Measurements from ENCODE around the gene GLIPR2.
"Not testable (repeated sequence)": the region's sequence is repeated elsewhere in the genome, so short reads cannot be mapped to it uniquely, and the experiment has no call there.

Gene GLIPR2

DNA sequence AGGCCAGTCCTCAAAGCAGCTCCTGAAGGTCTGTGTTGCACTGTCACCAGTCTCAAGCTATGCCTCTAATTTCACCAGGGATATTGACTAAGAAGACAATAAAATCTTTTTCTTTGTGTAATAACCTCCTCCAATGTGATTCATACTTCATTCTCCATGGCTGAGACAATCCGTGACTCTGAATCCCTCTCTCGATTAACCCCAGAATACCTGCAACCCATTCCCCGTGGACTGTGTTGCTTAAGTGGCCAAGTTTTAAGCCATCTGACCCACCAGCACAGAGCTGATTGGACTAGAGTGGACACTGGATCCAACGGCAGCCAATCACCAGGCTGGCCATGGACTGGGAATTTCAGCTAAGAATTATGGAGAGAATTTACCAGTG, 27.2 kb downstream of the GLIPR2 start:
- DNase-seq (ENCODE audit: low spot score), result no peak

DNA sequence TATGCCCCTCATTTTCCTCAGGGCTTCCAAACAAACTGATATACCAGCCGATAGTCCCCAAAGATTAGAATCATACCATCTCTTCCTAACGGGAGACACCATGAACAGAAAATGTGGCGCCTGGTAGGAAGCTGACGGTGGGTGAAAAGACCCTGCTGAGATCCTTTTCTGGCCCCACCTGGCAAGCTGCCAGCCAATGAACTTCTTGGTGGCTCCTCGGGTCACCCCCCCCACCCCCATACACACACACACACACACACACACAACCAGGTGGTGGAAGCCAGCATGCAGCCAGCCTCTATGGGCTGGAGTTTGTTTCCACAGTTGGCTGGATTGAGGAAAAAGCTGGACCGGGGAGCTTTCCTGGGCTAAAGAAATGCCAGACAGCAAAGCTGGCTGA, 27.8 kb downstream of the GLIPR2 start:
- DNase-seq (ENCODE audit: low spot score), result no peak

DNA sequence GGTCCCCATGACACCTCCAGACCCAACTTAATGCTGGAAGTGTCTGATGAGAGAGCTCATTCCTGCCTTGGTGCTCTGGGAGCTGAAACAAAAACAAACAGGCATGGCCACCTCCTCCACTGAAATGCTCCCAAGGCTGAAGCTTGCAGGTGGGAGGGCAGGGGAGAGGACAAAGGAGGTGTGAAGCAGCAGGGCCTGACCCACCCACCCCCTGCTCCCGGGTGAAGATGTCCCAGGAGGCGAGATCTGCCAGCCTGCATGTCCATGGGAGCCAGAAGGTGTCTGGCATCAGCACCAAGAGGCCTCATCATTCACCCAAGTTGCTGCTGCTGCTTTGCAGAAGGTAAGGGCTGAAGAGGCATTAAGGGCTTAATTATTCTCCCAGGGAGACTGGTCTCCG, 28.5 kb downstream of the GLIPR2 start:
- no peak for DNase-seq (ENCODE audit: low spot score)

DNA sequence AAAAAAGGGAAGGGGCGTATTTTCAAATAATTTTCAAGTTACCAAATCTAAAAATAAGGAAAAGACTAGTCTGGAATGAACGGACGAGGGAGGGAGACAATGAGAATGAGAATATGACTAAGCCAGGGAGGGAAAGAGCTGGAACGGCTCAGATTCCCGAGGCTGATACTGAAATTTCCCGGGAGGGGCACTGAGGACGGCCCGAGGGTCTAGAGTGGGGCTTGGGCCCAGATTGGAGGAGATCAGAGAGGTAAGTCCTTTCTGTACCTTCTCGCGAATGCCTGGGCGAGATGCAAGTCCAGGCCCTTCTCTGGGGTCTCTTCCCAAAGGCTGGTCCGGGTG, 29.3 kb downstream of the GLIPR2 start:
- peak; percentile 69 for DNase-seq (ENCODE audit: low spot score)

DNA sequence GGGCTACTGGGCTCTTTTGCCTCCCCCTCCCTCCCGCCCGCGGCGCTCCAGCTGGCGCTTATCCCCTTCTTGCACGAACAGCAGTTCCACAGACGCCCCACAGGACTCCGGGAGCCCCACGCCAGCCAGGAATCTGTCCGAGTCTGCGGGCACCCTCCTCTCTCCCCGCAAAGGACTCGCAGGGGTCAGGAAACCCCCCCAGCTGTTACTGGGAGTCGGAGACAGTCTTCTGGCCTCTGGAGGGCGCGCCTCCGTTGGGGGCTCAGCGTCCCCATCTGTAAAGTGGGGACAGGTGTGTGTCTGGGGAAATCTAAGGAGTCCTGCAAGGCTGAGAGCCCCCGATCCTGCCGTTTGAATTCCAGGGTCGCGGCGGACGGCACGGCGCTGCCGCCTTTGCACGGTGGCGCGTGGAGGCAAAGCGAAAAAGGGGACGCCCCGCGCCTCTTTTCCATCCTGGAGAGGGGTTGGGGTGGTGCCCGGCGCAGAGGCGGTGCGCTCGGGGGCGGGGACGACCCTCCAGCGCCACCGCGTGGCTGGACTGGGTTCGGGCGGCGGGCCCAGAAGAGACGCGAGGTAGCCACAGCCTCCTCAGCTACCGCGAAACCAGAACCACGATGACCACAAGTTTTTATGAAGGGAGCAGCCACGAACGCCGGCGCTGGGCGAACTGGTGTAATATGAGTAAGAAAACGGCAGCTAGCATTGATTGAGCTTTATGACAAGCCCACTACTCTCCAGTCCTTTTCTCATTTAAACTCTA, 29.8 kb downstream of the GLIPR2 start:
- DNase-seq (ENCODE audit: low spot score), result peak; percentile 90

DNA sequence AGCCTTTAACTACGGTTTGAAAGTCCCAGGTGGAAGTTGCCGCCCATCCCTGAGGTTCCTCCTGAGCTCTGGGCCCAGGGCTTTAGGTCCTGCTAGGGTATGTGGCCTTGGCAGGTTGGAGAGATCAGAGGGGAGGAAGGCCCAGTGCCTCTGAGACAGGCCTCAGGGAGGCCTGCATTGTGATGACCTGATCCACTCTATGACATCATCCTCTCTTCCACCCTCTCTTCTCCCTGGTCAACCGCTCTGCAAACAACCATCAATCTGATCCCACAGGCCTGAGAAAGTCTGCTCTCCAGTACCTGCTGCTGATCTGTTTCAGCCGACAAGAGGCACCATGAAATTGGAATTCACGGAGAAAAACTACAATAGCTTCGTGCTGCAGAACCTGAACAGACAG, 32.6 kb downstream of the GLIPR2 start, which contains the start of gene CCIN:
TSS of gene CCIN (plus strand) at position 223 of the 400 bp plus-strand sequence. CDS start at position 338, 115 bp downstream.
- no peak for DNase-seq (ENCODE audit: low spot score)

DNA sequence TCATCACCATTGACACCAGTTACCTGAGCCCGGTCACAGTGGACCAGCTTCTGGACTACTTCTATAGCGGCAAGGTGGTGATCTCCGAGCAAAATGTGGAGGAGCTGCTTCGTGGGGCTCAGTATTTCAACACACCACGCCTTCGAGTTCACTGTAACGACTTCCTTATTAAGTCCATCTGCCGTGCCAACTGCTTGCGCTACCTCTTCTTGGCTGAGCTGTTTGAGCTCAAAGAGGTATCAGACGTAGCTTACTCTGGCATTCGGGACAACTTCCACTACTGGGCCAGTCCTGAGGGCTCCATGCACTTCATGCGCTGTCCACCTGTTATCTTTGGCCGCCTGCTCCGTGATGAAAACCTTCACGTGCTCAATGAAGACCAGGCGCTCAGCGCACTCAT, 33.2 kb downstream of the GLIPR2 start:
- no peak for DNase-seq (ENCODE audit: low spot score)

DNA sequence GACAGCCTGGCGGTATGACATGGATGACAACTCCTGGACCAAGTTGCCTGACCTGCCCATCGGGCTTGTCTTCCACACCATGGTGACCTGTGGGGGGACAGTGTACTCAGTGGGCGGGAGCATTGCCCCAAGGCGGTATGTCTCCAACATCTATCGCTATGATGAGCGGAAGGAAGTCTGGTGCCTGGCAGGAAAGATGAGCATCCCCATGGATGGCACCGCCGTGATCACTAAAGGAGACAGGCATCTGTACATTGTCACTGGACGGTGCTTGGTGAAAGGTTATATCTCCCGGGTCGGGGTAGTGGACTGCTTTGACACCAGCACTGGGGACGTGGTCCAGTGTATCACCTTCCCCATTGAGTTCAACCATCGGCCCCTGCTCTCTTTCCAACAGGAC, 34.0 kb downstream of the GLIPR2 start:
- no peak for DNase-seq (ENCODE audit: low spot score)

DNA sequence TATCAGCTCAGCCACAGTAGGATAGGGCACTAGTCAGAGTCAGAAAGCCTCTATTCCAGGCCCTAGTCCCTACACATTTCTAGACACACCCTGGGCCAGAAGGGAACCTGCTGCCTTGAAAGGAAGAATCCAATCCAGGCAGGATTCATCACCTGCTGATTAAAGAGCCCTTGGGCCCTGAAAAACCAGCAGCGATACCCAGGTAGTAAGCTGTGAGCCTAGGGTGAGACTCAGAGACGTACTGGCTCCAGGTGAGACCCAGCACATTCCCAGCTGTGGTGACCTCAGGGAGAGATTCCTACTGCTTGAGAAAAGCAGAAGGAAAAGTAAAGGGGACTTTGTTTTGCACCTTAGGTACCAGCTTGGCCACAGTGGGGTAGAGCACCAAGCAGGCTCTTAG, 37.3 kb downstream of the GLIPR2 start:
- no peak for DNase-seq (ENCODE audit: low spot score)

DNA sequence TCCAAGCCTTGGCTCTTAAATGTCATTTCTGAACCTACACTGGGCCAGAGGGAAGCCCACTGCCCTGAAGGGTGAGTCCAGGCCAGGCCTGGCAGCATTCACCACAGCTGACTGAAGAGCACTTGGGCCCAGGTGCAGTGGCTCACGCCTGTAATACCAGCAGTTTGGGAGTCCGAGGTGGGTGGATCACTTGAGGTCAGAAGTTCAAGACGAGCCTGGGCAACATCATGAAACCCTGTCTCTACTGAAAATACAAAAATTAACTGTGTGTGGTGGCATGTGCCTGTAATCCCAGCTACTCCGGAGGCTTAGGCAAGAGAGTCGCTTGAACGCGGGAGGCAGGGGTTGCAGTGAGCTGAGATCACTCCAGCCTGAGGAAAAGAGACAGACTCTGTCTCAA, 37.7 kb downstream of the GLIPR2 start:
- DNase-seq (ENCODE audit: low spot score), result no peak

DNA sequence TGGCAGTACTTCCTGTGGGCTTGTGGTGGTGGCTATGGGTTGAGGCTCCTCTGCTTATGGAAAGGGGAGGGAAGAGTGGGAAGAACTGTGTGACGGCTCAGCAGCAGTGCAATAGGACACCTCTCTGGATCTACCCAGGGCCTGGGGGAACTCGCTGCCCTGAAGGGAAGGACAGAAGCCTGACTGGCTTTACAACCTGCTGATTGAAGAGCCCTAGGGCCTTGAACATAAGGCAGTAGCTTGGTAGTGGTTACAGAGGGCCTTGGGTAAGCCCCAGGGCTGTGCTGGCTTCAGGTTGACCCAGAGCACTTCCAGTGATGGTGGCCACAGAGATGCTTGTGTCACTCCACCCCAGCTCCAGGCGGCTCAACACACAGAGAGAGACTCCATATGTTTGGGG, 38.2 kb downstream of the GLIPR2 start:
- DNase-seq (ENCODE audit: low spot score), result no peak

DNA sequence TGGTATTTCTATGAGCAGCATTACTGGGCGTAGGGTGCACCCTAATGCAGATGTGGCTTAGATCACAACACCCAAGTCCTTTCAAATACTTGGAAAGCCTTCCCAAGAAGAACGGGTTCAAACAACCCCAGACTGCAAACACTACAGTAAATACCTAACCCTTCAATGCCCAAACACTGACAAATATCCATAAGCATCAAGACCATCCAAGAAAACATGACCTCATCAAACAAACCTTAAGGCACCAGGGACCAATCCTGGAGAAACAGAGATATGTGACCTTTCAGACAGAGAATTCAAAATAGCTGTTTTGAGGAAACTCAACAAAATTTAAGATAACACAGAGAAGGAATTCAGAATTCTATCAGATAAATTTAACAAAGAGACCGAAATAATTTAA, 38.7 kb downstream of the GLIPR2 start:
- DNase-seq (ENCODE audit: low spot score), result not testable (repeated sequence)

DNA sequence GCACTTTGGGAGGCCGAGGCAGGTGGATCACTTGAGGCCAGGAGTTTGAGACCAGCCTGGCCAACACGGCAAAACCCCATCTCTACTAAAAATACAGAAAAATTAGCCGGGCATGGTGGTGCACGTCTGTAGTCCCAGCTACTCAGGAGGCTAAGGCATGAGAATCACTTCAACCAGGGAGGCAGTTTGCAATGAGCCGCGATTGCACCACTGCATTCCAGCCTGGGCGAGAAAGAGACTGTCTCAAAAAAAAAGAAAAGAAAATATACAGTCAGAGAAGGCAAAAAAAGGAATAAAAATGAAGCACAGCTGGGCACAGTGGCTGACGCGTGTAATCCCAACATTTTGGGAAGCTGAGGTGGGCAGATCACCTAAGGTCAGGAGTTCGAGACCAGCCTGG, 40.0 kb downstream of the GLIPR2 start:
- DNase-seq (ENCODE audit: low spot score), result not testable (repeated sequence)

DNA sequence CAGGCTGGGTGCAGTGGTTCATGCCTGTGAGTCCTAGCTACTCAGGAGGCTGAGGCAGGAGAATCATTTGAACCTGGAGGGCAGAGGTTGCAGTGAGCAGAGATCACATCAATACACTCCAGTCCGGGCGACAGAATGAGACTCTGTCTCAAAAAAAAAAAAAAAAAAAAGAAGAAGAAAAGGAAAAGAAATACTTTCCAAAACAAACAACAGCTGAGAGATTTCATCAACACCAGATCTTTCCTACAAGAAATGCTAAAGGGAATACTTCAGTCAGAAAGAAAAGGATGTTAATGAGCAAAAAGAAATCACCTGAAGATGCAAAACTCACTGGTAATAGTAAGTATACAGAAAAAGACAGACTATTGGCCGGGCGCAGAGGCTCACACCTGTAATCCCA, 41.0 kb downstream of the GLIPR2 start:
- DNase-seq (ENCODE audit: low spot score), result no peak

DNA sequence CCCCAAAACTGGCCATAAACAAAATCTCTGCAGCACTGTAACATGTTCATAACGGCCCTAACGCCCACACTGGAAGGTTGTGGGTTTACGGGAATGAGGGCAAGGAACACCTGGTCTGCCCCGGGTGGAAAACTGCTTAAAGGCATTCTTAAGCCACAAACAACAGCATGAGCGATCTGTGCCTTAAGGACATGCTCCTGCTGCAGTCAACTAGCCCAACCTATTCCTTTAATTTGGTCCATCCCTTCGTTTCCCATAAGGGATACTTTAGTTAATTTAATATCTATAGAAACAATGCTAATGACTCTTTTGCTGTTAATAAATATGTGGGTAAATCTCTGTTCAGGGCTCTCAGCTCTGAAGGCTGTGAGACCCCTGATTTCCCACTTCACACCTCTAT, 43.7 kb downstream of the GLIPR2 start:
- DNase-seq (ENCODE audit: low spot score), result not testable (repeated sequence)

DNA sequence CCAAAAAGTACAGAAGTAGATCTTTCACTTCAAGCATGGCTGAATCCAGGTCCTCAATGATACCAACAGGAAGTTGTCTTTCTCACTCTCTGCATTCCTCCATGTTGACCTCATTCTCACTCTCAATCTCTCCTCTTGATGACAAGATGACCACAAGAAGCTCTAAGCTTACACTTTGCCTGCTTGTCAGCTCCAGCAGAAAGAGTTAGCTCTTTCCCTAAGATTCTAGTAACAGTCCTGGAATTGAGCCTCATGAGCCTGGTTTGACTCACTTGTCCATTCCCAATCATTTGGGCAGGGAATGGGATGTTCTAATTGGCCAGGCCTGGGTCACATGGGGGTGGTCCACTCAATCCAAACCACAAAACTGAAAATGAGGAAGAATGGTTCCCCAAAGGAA, 50.9 kb downstream of the GLIPR2 start:
- DNase-seq (ENCODE audit: low spot score), result peak; percentile 57

DNA sequence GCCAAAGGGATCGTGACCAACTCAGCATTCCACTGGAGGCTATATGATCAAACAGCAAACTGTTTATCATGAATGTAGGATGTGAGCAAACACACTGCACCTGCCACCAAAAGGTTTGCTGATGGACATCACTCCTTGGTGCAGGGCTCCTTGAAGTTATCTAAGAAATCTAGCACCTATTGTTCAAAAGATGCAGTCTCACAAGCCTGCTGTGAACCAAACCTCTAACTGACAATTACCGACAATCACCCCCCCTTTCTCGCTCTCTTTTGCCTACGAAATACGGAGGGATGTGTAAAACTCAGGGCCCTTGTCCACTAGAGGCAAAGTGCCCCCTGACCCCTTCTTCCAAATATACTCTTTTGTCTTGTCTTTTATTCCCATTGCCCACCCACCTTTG, 51.7 kb downstream of the GLIPR2 start:
- DNase-seq (ENCODE audit: low spot score), result no peak

DNA sequence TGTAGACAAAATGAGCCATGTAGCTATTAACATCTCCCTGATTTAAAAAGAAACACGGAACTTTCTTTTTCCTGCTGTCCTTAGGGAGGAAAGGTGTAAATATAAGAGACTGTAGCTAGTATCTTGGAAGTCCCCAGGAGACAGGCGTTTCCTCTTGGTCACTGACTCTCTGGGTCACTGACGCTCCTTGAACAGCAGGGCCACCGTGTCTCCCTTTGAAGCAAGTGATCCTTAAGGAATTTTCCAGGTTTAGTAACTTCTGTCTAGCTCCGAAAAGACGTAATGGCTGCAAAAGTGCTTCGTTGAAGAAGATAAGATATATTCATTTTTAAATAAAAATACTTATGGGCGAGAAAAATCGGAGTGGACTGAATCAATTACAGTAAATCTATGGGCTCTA, 53.4 kb downstream of the GLIPR2 start:
- no peak for DNase-seq (ENCODE audit: low spot score)

DNA sequence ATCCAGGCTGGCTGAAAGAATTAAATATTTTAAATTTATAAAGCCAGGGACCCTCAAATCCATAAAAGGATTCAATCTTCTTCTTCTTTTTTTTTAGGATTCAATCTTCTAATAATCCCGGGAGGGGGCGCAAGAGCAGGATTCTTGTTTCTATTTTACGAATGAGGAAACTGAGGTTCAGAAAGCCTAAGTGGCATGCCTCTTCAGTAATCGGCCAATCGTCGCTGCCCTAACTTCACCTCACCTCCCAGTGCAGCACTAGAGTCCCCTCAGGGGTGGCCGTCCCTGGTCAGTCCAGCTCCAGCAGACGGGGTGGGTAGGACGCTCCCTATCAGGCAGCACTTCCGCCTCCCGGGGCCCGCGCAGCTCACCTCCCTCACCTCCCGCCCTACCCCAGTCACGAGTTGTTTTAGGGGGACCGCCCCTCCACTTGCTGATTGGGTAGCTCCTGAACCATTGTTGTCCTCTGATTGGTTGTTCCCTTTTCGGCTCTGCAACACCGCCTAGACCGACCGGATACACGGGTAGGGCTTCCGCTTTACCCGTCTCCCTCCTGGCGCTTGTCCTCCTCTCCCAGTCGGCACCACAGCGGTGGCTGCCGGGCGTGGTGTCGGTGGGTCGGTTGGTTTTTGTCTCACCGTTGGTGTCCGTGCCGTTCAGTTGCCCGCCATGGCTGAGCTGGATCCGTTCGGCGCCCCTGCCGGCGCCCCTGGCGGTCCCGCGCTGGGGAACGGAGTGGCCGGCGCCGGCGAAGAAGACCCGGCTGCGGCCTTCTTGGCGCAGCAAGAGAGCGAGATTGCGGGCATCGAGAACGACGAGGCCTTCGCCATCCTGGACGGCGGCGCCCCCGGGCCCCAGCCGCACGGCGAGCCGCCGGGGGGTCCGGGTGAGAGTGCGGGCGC, 54.1 kb downstream of the GLIPR2 start, which contains the start of gene CLTA:
TSS of gene CLTA (plus strand) at position 534 of the 902 bp plus-strand sequence. CDS start at position 670, 136 bp downstream.
- DNase-seq (ENCODE audit: low spot score), result peak; percentile 99

DNA sequence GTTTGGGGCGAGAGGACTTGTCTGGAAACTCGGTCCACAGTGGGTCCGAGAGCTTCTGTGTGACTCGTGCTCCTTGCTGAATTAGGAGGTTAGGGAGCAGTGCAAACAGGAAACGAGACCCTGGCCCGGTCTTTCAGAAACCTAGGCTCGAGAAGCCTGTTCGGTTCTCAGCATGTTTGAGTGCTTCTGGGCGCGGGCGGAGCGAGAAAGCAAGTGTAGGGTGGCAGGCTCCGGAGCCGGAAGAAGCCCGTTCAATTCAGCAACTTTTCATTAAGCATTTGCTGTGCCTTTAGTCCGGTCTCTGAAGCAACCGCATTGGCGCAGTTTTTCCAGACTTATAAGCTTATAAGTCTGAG, 54.7 kb downstream of the GLIPR2 start:
- no peak for DNase-seq (ENCODE audit: low spot score)

DNA sequence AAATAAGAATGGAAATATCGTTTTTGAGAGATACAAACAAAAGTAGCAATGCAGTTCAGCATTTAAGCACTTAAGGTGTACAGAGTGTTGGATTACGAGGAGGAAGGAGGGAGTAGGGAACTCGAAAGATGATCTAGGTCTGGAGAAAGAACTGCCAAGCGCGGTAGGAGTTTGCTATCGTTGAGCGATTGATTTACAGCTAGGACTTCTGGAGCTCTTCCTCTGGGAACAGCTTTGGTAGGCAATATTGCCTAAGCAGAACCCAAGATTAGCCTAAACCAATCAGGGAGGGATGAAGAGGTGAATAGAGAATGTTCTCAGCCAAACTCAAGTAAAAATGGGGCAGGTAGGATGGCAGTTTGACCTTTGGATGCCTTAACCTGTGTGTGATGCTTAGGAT, 55.2 kb downstream of the GLIPR2 start:
- no peak for DNase-seq (ENCODE audit: low spot score)

DNA sequence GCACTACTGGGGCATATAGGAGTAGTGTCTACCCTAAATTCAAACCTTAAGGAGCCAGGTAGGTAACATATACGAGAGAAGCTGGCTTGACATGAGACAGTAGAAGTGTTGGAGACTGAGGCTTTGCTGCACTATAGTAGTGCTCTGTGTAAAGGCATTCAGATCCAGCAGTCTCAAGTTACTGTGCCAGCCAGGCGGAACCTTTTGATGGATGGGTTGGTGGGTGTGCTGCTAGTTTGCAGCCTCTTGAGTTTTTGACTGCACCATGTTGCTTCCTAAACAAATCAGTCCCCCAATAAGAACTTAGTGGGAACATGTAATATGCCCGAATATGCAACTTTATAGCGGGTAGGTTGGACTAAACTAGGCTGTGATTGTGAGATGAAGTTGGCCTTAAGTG, 55.7 kb downstream of the GLIPR2 start:
- DNase-seq (ENCODE audit: low spot score), result no peak

DNA sequence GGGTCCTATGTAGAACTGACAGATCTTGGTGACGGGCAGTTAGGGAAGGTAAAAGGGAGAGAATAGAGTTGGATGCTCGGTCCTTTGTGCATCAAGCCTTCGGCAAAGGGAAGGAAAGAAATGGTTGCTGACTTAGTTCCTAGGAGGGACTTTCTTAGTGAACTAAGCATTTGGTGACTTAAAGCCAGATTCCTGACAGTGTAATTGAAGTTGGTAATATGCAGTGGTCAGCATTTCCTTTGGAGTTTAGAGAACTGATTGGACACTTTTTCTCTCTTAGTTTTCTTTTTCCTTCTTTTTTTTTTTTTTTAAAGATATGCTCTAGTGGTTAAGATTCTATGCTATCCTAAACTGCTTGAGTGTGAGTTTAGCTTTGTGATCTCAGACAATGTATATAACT, 56.5 kb downstream of the GLIPR2 start:
- DNase-seq (ENCODE audit: low spot score), result no peak

Data from hepatic stellate cell (primary cell).